HepG2 (cell line): ENCODE results near the gene SND1. TPM values are rescaled to one million over a fixed set of nuclear protein-coding genes. Genes with fewer than 3 reads are reported as not detected.

ENCODE experiments used
- ATAC-seq: fragments of 200-7000 bp; cut with Tn5 transposase; 3 replicates; pipeline ENCODE4 v1.9.1; 2020; ENCODE audit warnings: mild to moderate bottlenecking, moderate library complexity
- BruUV-seq: library from RNA; stranded (reverse); fragments of 400-500 nt; replicated peaks from 2 replicates; lab custom pipeline; 2021; lab: Mats Ljungman, UMichigan
- CTCF ChIA-PET: fragments of 300-600 bp; formaldehyde crosslinking; extraction: SDS; loops from one replicate; lab custom pipeline; 2021; ENCODE audit warnings: low total read pairs, inconsistent platforms, low intra/inter-chr PET ratio; lab: Yijun Ruan, JAX
- POLR2A ChIA-PET: fragments of 350-600 bp; sonication (Branson Sonifier 250); formaldehyde crosslinking; loops from one replicate; lab custom pipeline; 2020; ENCODE audit warnings: antibody characterized with exemption, inconsistent platforms; lab: Yijun Ruan, JAX
- DNase-seq: peaks from one replicate; pipeline ENCODE4 v3.0.0-alpha.2; 2015; ENCODE audit warnings: low spot score
- FAIRE-seq: peaks from 3 replicates; lab custom pipeline; 2011; peaks lifted over from hg19 to GRCh38; lab: Jason Lieb, UNC
- H2AFZ ChIP-seq: one replicate; pipeline ENCODE4 v1.6.1; 2011; ENCODE audit warnings: low read length, inconsistent platforms
- H3K27ac ChIP-seq: fragments of 300-600 bp; 3 replicates; pipeline ENCODE4 v1.8.0; 2011; ENCODE audit warnings: mixed run types, mild to moderate bottlenecking, mixed read lengths, low read length, inconsistent platforms; ENCODE audit not compliant: insufficient read depth; ENCODE audit errors: extremely low read length
- H3K27me3 ChIP-seq, 2 experiments: fragments of 200-600 bp in 1 of 2; 2 replicates in 1 of 2; 3 replicates in 1 of 2; pipeline versions ENCODE4 v1.6.0 to v1.8.0; 2011; ENCODE audit warnings: low read length in 2 of 2, mild to moderate bottlenecking in 2 of 2, moderate library complexity in 2 of 2, inconsistent platforms in 1 of 2; ENCODE audit not compliant: insufficient read depth in 2 of 2, control insufficient read depth in 1 of 2
- H3K36me3 ChIP-seq, 2 experiments: fragments of 200-600 bp in 1 of 2; replicated peaks in 1 of 2; 2 replicates in 1 of 2; 3 replicates in 1 of 2; pipeline versions ENCODE4 v1.5.1 to v1.8.0; 2011; ENCODE audit warnings: low read length in 2 of 2, inconsistent platforms in 1 of 2; ENCODE audit not compliant: insufficient read depth in 2 of 2, control insufficient read depth in 1 of 2
- H3K4me1 ChIP-seq: 2 replicates; pipeline ENCODE4 v1.5.1; 2012; ENCODE audit warnings: low read length, inconsistent platforms; ENCODE audit not compliant: insufficient read depth
- H3K4me2 ChIP-seq: 2 replicates; pipeline ENCODE4 v1.6.0; 2011; ENCODE audit warnings: low read depth, low read length, inconsistent platforms
- H3K4me3 ChIP-seq, 3 experiments: fragments of 200-600 bp in 1 of 3; sonication (generic), shearing (Covaris generic) in 1 of 3; replicated peaks in 1 of 3; 2 replicates each; pipeline ENCODE4 v1.5.1; 2011 to 2016; ENCODE audit warnings: low read length in 3 of 3, inconsistent platforms in 2 of 3, low read depth in 2 of 3, mild to moderate bottlenecking in 2 of 3, control low read depth in 1 of 3, mixed read lengths in 1 of 3; ENCODE audit not compliant: insufficient read depth in 1 of 3
- H3K79me2 ChIP-seq: one replicate; pipeline ENCODE4 v1.6.1; 2011; ENCODE audit warnings: low read length, inconsistent platforms; ENCODE audit not compliant: insufficient read depth
- H3K9ac ChIP-seq: 2 replicates; pipeline ENCODE4 v1.6.0; 2011; ENCODE audit warnings: mild to moderate bottlenecking, low read depth, low read length, inconsistent platforms; ENCODE audit not compliant: insufficient read depth
- H3K9me3 ChIP-seq: 2 replicates; pipeline ENCODE4 v1.5.1; 2012; ENCODE audit warnings: mild to moderate bottlenecking, low read length
- H4K20me1 ChIP-seq: 2 replicates; pipeline ENCODE4 v1.6.0; 2011; ENCODE audit warnings: inconsistent platforms, mild to moderate bottlenecking, low read length, moderate library complexity; ENCODE audit not compliant: insufficient read depth
- BORCS8-MEF2B ChIP-seq: sonication (generic); formaldehyde crosslinking; IDR thresholded peaks from 2 replicates; pipeline ENCODE4 v1.8.0; 2022; ENCODE audit warnings: mild to moderate bottlenecking, missing genetic modification reagents
- CHD4 ChIP-seq: fragments of 200-600 bp; sonication (generic); IDR thresholded peaks from 2 replicates; pipeline ENCODE4 v1.7.0; 2017; ENCODE audit warnings: mild to moderate bottlenecking, low read length, borderline replicate concordance
- E2F5 ChIP-seq: sonication (generic); formaldehyde crosslinking; conservative IDR thresholded peaks from 2 replicates; pipeline ENCODE4 v1.4.0; 2020; ENCODE audit warnings: missing genetic modification reagents
- ETV5 ChIP-seq: IDR thresholded peaks from 2 replicates; pipeline ENCODE4 v1.6.1; 2018; ENCODE audit warnings: missing biosample characterization, missing genetic modification reagents, inconsistent platforms, borderline replicate concordance
- FOXK2 ChIP-seq: fragments of 450-650 bp; IDR thresholded peaks from 2 replicates; pipeline ENCODE4 v1.6.1; 2016
- GTF3A ChIP-seq: sonication (generic); formaldehyde crosslinking; conservative IDR thresholded peaks from 2 replicates; pipeline ENCODE4 v1.4.0; 2020; ENCODE audit warnings: mild to moderate bottlenecking, missing genetic modification reagents
- JUNB ChIP-seq: sonication (generic); formaldehyde crosslinking; IDR thresholded peaks from 2 replicates; pipeline ENCODE4 v1.8.0; 2022; ENCODE audit warnings: missing genetic modification reagents, mild to moderate bottlenecking, borderline replicate concordance
- KLF16 ChIP-seq, 2 experiments: sonication (generic) in 1 of 2; formaldehyde crosslinking in 1 of 2; IDR thresholded peaks; 2 replicates each; pipeline versions ENCODE4 v1.6.1 to v1.8.0; 2016 to 2023; ENCODE audit warnings: missing genetic modification reagents in 2 of 2, missing compliant biosample characterization in 1 of 2
- KMT2A ChIP-seq: sonication (generic); formaldehyde crosslinking; IDR thresholded peaks from 2 replicates; pipeline ENCODE4 v1.4.0; 2020; ENCODE audit warnings: missing genetic modification reagents
- NFRKB ChIP-seq: fragments of 450-650 bp; IDR thresholded peaks from 2 replicates; pipeline ENCODE4 v1.6.1; 2017
- SNAPC5 ChIP-seq: sonication (generic); formaldehyde crosslinking; IDR thresholded peaks from 2 replicates; pipeline ENCODE4 v1.8.1; 2023; ENCODE audit warnings: mild to moderate bottlenecking, missing genetic modification reagents, borderline replicate concordance
- USF2 ChIP-seq, 2 experiments: sonication (generic) in 1 of 2; formaldehyde crosslinking in 1 of 2; IDR thresholded peaks; 2 replicates each; pipeline versions ENCODE4 v1.5.1 to v1.6.1; 2011 to 2020; ENCODE audit warnings: borderline replicate concordance in 1 of 2, low read depth in 1 of 2, low read length in 1 of 2, mild to moderate bottlenecking in 1 of 2, missing genetic modification reagents in 1 of 2, moderate library complexity in 1 of 2
- ZBTB46 ChIP-seq: sonication (generic); formaldehyde crosslinking; IDR thresholded peaks from 2 replicates; pipeline ENCODE4 v1.4.0; 2020; ENCODE audit warnings: mild to moderate bottlenecking, missing genetic modification reagents, borderline replicate concordance
- ZKSCAN8 ChIP-seq: IDR thresholded peaks from 2 replicates; pipeline ENCODE4 v1.6.1; 2016; ENCODE audit warnings: borderline replicate concordance, missing genetic modification reagents, missing compliant biosample characterization
- ZNF136 ChIP-seq: sonication (generic); formaldehyde crosslinking; IDR thresholded peaks from 2 replicates; pipeline ENCODE4 v1.8.1; 2022; ENCODE audit warnings: low read depth, mild to moderate bottlenecking, moderate library complexity, missing genetic modification reagents
- ZNF558 ChIP-seq: sonication (generic); formaldehyde crosslinking; IDR thresholded peaks from 2 replicates; pipeline ENCODE4 v1.9.0; 2022; ENCODE audit warnings: mild to moderate bottlenecking, missing genetic modification reagents, borderline replicate concordance
- ZNF7 ChIP-seq: IDR thresholded peaks from 2 replicates; pipeline ENCODE4 v1.6.1; 2016; ENCODE audit warnings: missing biosample characterization, missing genetic modification reagents
- ZNF780A ChIP-seq: sonication (generic); formaldehyde crosslinking; IDR thresholded peaks from 2 replicates; pipeline ENCODE4 v1.8.0; 2022; ENCODE audit warnings: mild to moderate bottlenecking, missing genetic modification reagents, moderate library complexity
- WGBS: methylation state at CpG from one replicate; pipeline ENCODE4 v1.1.6; 2017; ENCODE audit warnings: low lambda C conversion rate; 5-methylcytosine and 5-hydroxymethylcytosine counted together
- in situ Hi-C: cut with HindIII; loops from 2 replicates; pipeline ENCODE4 v1.10.0; 2017; ENCODE audit warnings: low pct_unique_long_range_greater_than_20kb; ENCODE audit not compliant: extremely low pct_ligation_motif_present
- intact Hi-C: fragments of 100-400 bp; cut with micrococcal nuclease; formaldehyde crosslinking; loops from one replicate; pipeline ENCODE4 v1.10.0; 2022; ENCODE audit not compliant: unreplicated experiment
- polyA plus RNA-seq, 8 experiments: library from polyadenylated mRNA; depleted of rRNA in 3 of 8; stranded (reverse) in 7 of 8; unstranded in 1 of 8; fragments of >200 nt; fragmentation: Illumina TruSeq in 4 of 8; extraction: Trizol in 4 of 8; gene quantifications; 2 replicates each; pipeline versions ENCODE4 v1.2.1 to v1.2.3, GENCODE V29; 2011 to 2016; ENCODE audit warnings: low read depth in 4 of 8, missing spikeins in 1 of 8, mixed read lengths in 1 of 8; ENCODE audit not compliant: insufficient read depth in 1 of 8
- total RNA-seq, 5 experiments: library from RNA; depleted of rRNA; stranded (reverse); fragments of >200 nt; fragmentation: Illumina TruSeq; extraction: Trizol; gene quantifications; 2 replicates each; pipeline ENCODE4 v1.2.3, GENCODE V29; 2016; ENCODE audit warnings: low read depth in 1 of 5

Gene SND1
- total and polyA plus RNA-seq, 2 of the 13 experiments (the other 11 are each of a cell fraction or from before 2014, with no cell fraction given) = 110 to 182 TPM

GRCh38 chr7:127789031-127789430, 137.0 kb downstream of the SND1 start (continued):
- TF ChIP-seq ZBTB46 (CRISPR knock-in tag) (no peak), ETV5 (CRISPR knock-in tag) (no peak)

- DNase-seq = no peak
- Histone ChIP-seq H4K20me1 (peaks cover 14% of the 10 kb centered on the region), H3K4me2 (no peak overlapping the region), H3K4me3 (no peak overlapping the region), H3K27me3 (no peaks in the 10 kb centered on the region), H3K9ac (no peak overlapping the region), H3K27ac (no peak overlapping the region), H3K9me3 (no peaks in the 10 kb centered on the region), H2AFZ (no peak overlapping the region), H3K79me2 (peaks cover 37% of the 10 kb centered on the region), H3K4me1 (peaks cover 7% of the 10 kb centered on the region; the same call in 1 of the 2 replicates), H3K36me3 (peaks cover 1 to 22% of the 10 kb centered on the region in 2 experiments; a peak in 2 of 5 replicates)
- WGBS = 99% methylated on average over 6 of the region's 6 CpGs
- no TSS peak for BruUV-seq
- POLR2A ChIA-PET = no interaction called here
- CTCF ChIA-PET = no interaction called here
- in situ Hi-C loops = no loop called here
- no peak for FAIRE-seq
- intact Hi-C loops = no loop called here
- no peak for ATAC-seq
- TF ChIP-seq USF2 (IDR thresholded peaks at IDR 0.05; ENCODE audit: low read depth, low read length) = no peak
- no peak for TF ChIP-seq USF2 (CRISPR knock-in tag; IDR thresholded peaks at IDR 0.05; ENCODE audit: borderline replicate concordance)
- no peak for TF ChIP-seq CHD4
- TF ChIP-seq ZNF780A (CRISPR knock-in tag) = no peak
- TF ChIP-seq JUNB (CRISPR knock-in tag) = no peak
- TF ChIP-seq ZNF136 (CRISPR knock-in tag) = no peak
- no peak for TF ChIP-seq KMT2A (CRISPR knock-in tag)
- no peak for TF ChIP-seq E2F5
- no peak for TF ChIP-seq SNAPC5 (CRISPR knock-in tag)
- TF ChIP-seq GTF3A (CRISPR knock-in tag) = no peak
- no peak for TF ChIP-seq ZNF7 (CRISPR knock-in tag)
- no peak for TF ChIP-seq FOXK2
- no peak for TF ChIP-seq NFRKB
- no peak for TF ChIP-seq KLF16 (CRISPR knock-in tag; IDR thresholded peaks at IDR 0.05)
- TF ChIP-seq ZKSCAN8 (CRISPR knock-in tag) = no peak
- TF ChIP-seq BORCS8-MEF2B (CRISPR knock-in tag) = no peak
- TF ChIP-seq ZNF558 (CRISPR knock-in tag) = no peak
Measured at GRCh38 chr7:127791446-127792189, 139.6 kb downstream of the SND1 start.
